ENCODE measurements around the gene TTLL8. TPM values are rescaled to one million over a fixed set of nuclear protein-coding genes. Genes with fewer than 3 reads are reported as not detected.

The TTLL8 gene
- total RNA-seq, 3 donors from 2014 or later = not detected

GRCh38 chr22:50076646-50077535, 18.8 kb upstream of the TTLL8 start:
- DNase-seq (no peak), ATAC-seq (no peak)
- H3K4me3 Mint-ChIP-seq = no peak overlapping the region
- H3K36me3 Mint-ChIP-seq (ENCODE audit: insufficient read depth) = no peaks in the 10 kb centered on the region
- peaks cover 2% of the 10 kb centered on the region for H3K27me3 Mint-ChIP-seq (ENCODE audit: low read depth)
- H3K9me3 Mint-ChIP-seq = no peaks in the 10 kb centered on the region
- no peaks in the 10 kb centered on the region for H3K4me1 Mint-ChIP-seq (ENCODE audit: low read depth)

GRCh38 chr22:50074551-50075530, 16.7 kb upstream of the TTLL8 start:
- Mint-ChIP-seq H3K9me3 (no peaks in the 10 kb centered on the region), H3K27me3 (ENCODE audit: low read depth) (no peaks in the 10 kb centered on the region), H3K4me1 (ENCODE audit: low read depth) (no peaks in the 10 kb centered on the region), H3K4me3 (no peak overlapping the region), H3K36me3 (ENCODE audit: insufficient read depth) (no peaks in the 10 kb centered on the region)
- no peak for ATAC-seq
- no peak for DNase-seq

- DNase-seq = no peak
- no peak overlapping the region for H3K4me3 Mint-ChIP-seq
- ATAC-seq = no peak
- no peaks in the 10 kb centered on the region for H3K9me3 Mint-ChIP-seq
- no peaks in the 10 kb centered on the region for H3K27me3 Mint-ChIP-seq (ENCODE audit: low read depth)
- no peaks in the 10 kb centered on the region for H3K36me3 Mint-ChIP-seq (ENCODE audit: insufficient read depth)
- no peaks in the 10 kb centered on the region for H3K4me1 Mint-ChIP-seq (ENCODE audit: low read depth)
These were observed 16.0 kb upstream of the TTLL8 start for GRCh38 chr22:50074056-50074455.

- H3K27me3 Mint-ChIP-seq (ENCODE audit: low read depth) = no peaks in the 10 kb centered on the region
- H3K4me1 Mint-ChIP-seq (ENCODE audit: low read depth) = no peaks in the 10 kb centered on the region
These were observed 14.8 kb upstream of the TTLL8 start for GRCh38 chr22:50072714-50073538.

GRCh38 chr22:50072167-50072555, 14.1 kb upstream of the TTLL8 start:
- no peaks in the 10 kb centered on the region for H3K27me3 Mint-ChIP-seq (ENCODE audit: low read depth)
- H3K4me1 Mint-ChIP-seq (ENCODE audit: low read depth) = no peaks in the 10 kb centered on the region

More at GRCh38 chr22:50072714-50073538, 14.8 kb upstream of the TTLL8 start:
- no peak for DNase-seq
- ATAC-seq = no peak
- H3K36me3 Mint-ChIP-seq (ENCODE audit: insufficient read depth) = no peaks in the 10 kb centered on the region
- no peaks in the 10 kb centered on the region for H3K9me3 Mint-ChIP-seq
- H3K4me3 Mint-ChIP-seq = no peak overlapping the region

GRCh38 chr22:50071432-50072166, 13.5 kb upstream of the TTLL8 start:
- H3K4me3 Mint-ChIP-seq = no peak overlapping the region
- ATAC-seq (no peak), DNase-seq (no peak)
- H3K36me3 Mint-ChIP-seq (ENCODE audit: insufficient read depth) = no peaks in the 10 kb centered on the region
- H3K9me3 Mint-ChIP-seq = no peaks in the 10 kb centered on the region
- H3K4me1 Mint-ChIP-seq (ENCODE audit: low read depth) = no peaks in the 10 kb centered on the region
- no peaks in the 10 kb centered on the region for H3K27me3 Mint-ChIP-seq (ENCODE audit: low read depth)

More at GRCh38 chr22:50072167-50072555, 14.1 kb upstream of the TTLL8 start:
- H3K9me3 Mint-ChIP-seq = no peaks in the 10 kb centered on the region
- H3K36me3 Mint-ChIP-seq (ENCODE audit: insufficient read depth) = no peaks in the 10 kb centered on the region
- ATAC-seq = no peak
- DNase-seq = no peak
- no peak overlapping the region for H3K4me3 Mint-ChIP-seq

GRCh38 chr22:50070366-50070765, 12.3 kb upstream of the TTLL8 start:
- peaks cover 1% of the 10 kb centered on the region for H3K27me3 Mint-ChIP-seq (ENCODE audit: low read depth)
- no peak for DNase-seq
- H3K4me1 Mint-ChIP-seq (ENCODE audit: low read depth) = no peaks in the 10 kb centered on the region
- H3K9me3 Mint-ChIP-seq = no peaks in the 10 kb centered on the region
- H3K4me3 Mint-ChIP-seq = no peak overlapping the region
- no peak for ATAC-seq
- no peaks in the 10 kb centered on the region for H3K36me3 Mint-ChIP-seq (ENCODE audit: insufficient read depth)

- DNase-seq (no peak), ATAC-seq (no peak)
- H3K9me3 Mint-ChIP-seq = no peaks in the 10 kb centered on the region
- H3K4me1 Mint-ChIP-seq (ENCODE audit: low read depth) = no peaks in the 10 kb centered on the region
- no peak overlapping the region for H3K4me3 Mint-ChIP-seq
- H3K27me3 Mint-ChIP-seq (ENCODE audit: low read depth) = peaks cover 1% of the 10 kb centered on the region
- H3K36me3 Mint-ChIP-seq (ENCODE audit: insufficient read depth) = no peaks in the 10 kb centered on the region
These were observed 10.0 kb upstream of the TTLL8 start for GRCh38 chr22:50068096-50068495.

GRCh38 chr22:50067244-50067643, 9.1 kb upstream of the TTLL8 start:
- H3K4me3 Mint-ChIP-seq = no peak overlapping the region
- no peak for DNase-seq
- H3K4me1 Mint-ChIP-seq (ENCODE audit: low read depth) = no peaks in the 10 kb centered on the region
- H3K9me3 Mint-ChIP-seq = no peaks in the 10 kb centered on the region
- H3K36me3 Mint-ChIP-seq (ENCODE audit: insufficient read depth) = no peaks in the 10 kb centered on the region
- peaks cover 1% of the 10 kb centered on the region for H3K27me3 Mint-ChIP-seq (ENCODE audit: low read depth)
- no peak for ATAC-seq

- no peak for ATAC-seq
- H3K4me3 Mint-ChIP-seq = no peak overlapping the region
These were observed 6.4 kb upstream of the TTLL8 start for GRCh38 chr22:50064453-50064852.

GRCh38 chr22:50063589-50064393, 5.7 kb upstream of the TTLL8 start:
- DNase-seq (no peak), ATAC-seq (no peak)
- Mint-ChIP-seq H3K27me3 (ENCODE audit: low read depth) (peaks cover 20% of the 10 kb centered on the region), H3K9me3 (no peaks in the 10 kb centered on the region), H3K36me3 (ENCODE audit: insufficient read depth) (no peaks in the 10 kb centered on the region), H3K4me3 (no peak overlapping the region), H3K4me1 (ENCODE audit: low read depth) (peaks cover 1% of the 10 kb centered on the region)

More at GRCh38 chr22:50064453-50064852, 6.4 kb upstream of the TTLL8 start:
- Mint-ChIP-seq H3K9me3 (no peaks in the 10 kb centered on the region), H3K36me3 (ENCODE audit: insufficient read depth) (no peaks in the 10 kb centered on the region), H3K4me1 (ENCODE audit: low read depth) (peaks cover 1% of the 10 kb centered on the region), H3K27me3 (ENCODE audit: low read depth) (peaks cover 13% of the 10 kb centered on the region)
- no peak for DNase-seq

- H3K27me3 Mint-ChIP-seq (ENCODE audit: low read depth) = peaks cover 22% of the 10 kb centered on the region
- peaks cover 3% of the 10 kb centered on the region for H3K4me1 Mint-ChIP-seq (ENCODE audit: low read depth)
- no peaks in the 10 kb centered on the region for H3K36me3 Mint-ChIP-seq (ENCODE audit: insufficient read depth)
- DNase-seq (no peak), ATAC-seq (no peak)
- H3K9me3 Mint-ChIP-seq = no peaks in the 10 kb centered on the region
- no peak overlapping the region for H3K4me3 Mint-ChIP-seq
These were observed 4.5 kb upstream of the TTLL8 start for GRCh38 chr22:50062509-50063135.
